GM21723 (cell line): Measurements from ENCODE around the gene ITLN2.
"Not testable (repeated sequence)": the region's sequence is repeated elsewhere in the genome, so short reads cannot be mapped to it uniquely, and the experiment has no call there.

Experiments used
- ATAC-seq: cut with Tn5 transposase; IDR thresholded peaks from one replicate; pipeline ENCODE4 v1.9.1; 2021; ENCODE audit warnings: mild to moderate bottlenecking, moderate library complexity; ENCODE audit not compliant: unreplicated experiment

ITLN2 gene

GRCh38 chr1:160956966-160957365, 2.4 kb upstream of the ITLN2 start:
- no peak for ATAC-seq

GRCh38 chr1:160953030-160953429, 1.6 kb downstream of the ITLN2 start:
- no peak for ATAC-seq

- ATAC-seq = no peak
Observed at GRCh38 chr1:160952129-160952510, 2.5 kb downstream of the ITLN2 start.

GRCh38 chr1:160951443-160952128, 3.0 kb downstream of the ITLN2 start:
- ATAC-seq = peak; percentile 71

- no peak for ATAC-seq
Observed at GRCh38 chr1:160950657-160951056, 4.0 kb downstream of the ITLN2 start.

GRCh38 chr1:160949881-160950280, 4.7 kb downstream of the ITLN2 start:
- no peak for ATAC-seq

- not testable (repeated sequence) for ATAC-seq
Observed at GRCh38 chr1:160949216-160949880, 5.3 kb downstream of the ITLN2 start.

GRCh38 chr1:160947174-160947759, 7.3 kb downstream of the ITLN2 start:
- not testable (repeated sequence) for ATAC-seq

GRCh38 chr1:160945881-160946280, 8.7 kb downstream of the ITLN2 start:
- not testable (repeated sequence) for ATAC-seq

GRCh38 chr1:160945079-160945478, 9.5 kb downstream of the ITLN2 start:
- no peak for ATAC-seq

GRCh38 chr1:160942926-160943325, 11.7 kb downstream of the ITLN2 start:
- no peak for ATAC-seq

GRCh38 chr1:160936666-160937065, 17.9 kb downstream of the ITLN2 start:
- not testable (repeated sequence) for ATAC-seq

- no peak for ATAC-seq
Observed at GRCh38 chr1:160935527-160936258, 18.9 kb downstream of the ITLN2 start.

GRCh38 chr1:160933305-160933704, 21.3 kb downstream of the ITLN2 start:
- ATAC-seq = not testable (repeated sequence)

GRCh38 chr1:160925652-160926244, 28.9 kb downstream of the ITLN2 start:
- ATAC-seq = no peak

- ATAC-seq = no peak
Observed at GRCh38 chr1:160924791-160925651, 29.6 kb downstream of the ITLN2 start.

GRCh38 chr1:160916666-160917065, 37.9 kb downstream of the ITLN2 start:
- ATAC-seq = no peak

- ATAC-seq = not testable (repeated sequence)
Observed at GRCh38 chr1:160913229-160913628, 41.4 kb downstream of the ITLN2 start.

- ATAC-seq = no peak
Observed at GRCh38 chr1:160911925-160912324, 42.7 kb downstream of the ITLN2 start.

- ATAC-seq = no peak
Observed at GRCh38 chr1:160911441-160911840, 43.2 kb downstream of the ITLN2 start.
